Neural cell (in vitro differentiated cells): ENCODE measurements around the gene BABAM2. TPM values are rescaled to one million over a fixed set of nuclear protein-coding genes. Genes with fewer than 3 reads are reported as not detected.

Source experiments
- H2AFZ ChIP-seq: fragments of 200-600, 300-800 bp; sonication (generic), shearing (Covaris generic); 2 replicates; pipeline ENCODE4 v1.6.0; 2014; ENCODE audit warnings: low read depth, mild to moderate bottlenecking, antibody characterized with exemption, low read length, moderate library complexity
- H3F3A ChIP-seq: fragments of 200-600 bp; shearing (Covaris generic); 2 replicates; pipeline ENCODE4 v1.6.1; 2016; ENCODE audit warnings: mild to moderate bottlenecking, moderate library complexity, mixed read lengths, antibody characterized with exemption, low read length; ENCODE audit not compliant: insufficient read depth, poor library complexity, severe bottlenecking
- H3K27ac ChIP-seq: fragments of 200-600, 300-800 bp; sonication (generic), shearing (Covaris generic); 2 replicates; pipeline ENCODE4 v1.5.1; 2014; ENCODE audit warnings: mild to moderate bottlenecking, low read length, moderate library complexity
- H3K27me3 ChIP-seq: fragments of 300-800, 200-600 bp; sonication (generic), shearing (Covaris generic); 2 replicates; pipeline ENCODE4 v1.6.0; 2014; ENCODE audit warnings: mild to moderate bottlenecking, low read depth, low read length, moderate library complexity; ENCODE audit not compliant: insufficient read depth
- H3K36me3 ChIP-seq: fragments of 300-800, 200-600 bp; sonication (generic), shearing (Covaris generic); 2 replicates; pipeline ENCODE4 v1.5.1; 2014; ENCODE audit warnings: mild to moderate bottlenecking, antibody characterized with exemption, low read length, moderate library complexity; ENCODE audit not compliant: insufficient read depth
- H3K4me2 ChIP-seq: fragments of 300-800, 200-600 bp; sonication (generic), shearing (Covaris generic); 2 replicates; pipeline ENCODE4 v1.6.0; 2014; ENCODE audit warnings: mild to moderate bottlenecking, low read length
- H3K4me3 ChIP-seq: fragments of 300-800, 200-600 bp; sonication (generic), shearing (Covaris generic); 2 replicates; pipeline ENCODE4 v1.5.1; 2014; ENCODE audit warnings: mild to moderate bottlenecking, low read length, moderate library complexity
- H3K79me2 ChIP-seq: fragments of 200-600 bp; shearing (Covaris generic); replicated peaks from 2 replicates; pipeline ENCODE4 v1.6.0; 2014; ENCODE audit warnings: mild to moderate bottlenecking, low read length, moderate library complexity; ENCODE audit not compliant: insufficient read depth
- H3K9ac ChIP-seq: fragments of 300-800, 200-600 bp; sonication (generic), shearing (Covaris generic); 2 replicates; pipeline ENCODE4 v1.6.1; 2016; ENCODE audit warnings: mild to moderate bottlenecking, low read length, mixed read lengths
- H3K9me2 ChIP-seq: fragments of 200-600 bp; shearing (Covaris generic); 2 replicates; pipeline ENCODE4 v1.6.1; 2016; ENCODE audit warnings: mild to moderate bottlenecking, low read length, mixed read lengths; ENCODE audit not compliant: insufficient read depth
- H3K9me3 ChIP-seq: fragments of 200-600, 300-800 bp; sonication (generic), shearing (Covaris generic); 2 replicates; pipeline ENCODE4 v1.6.1; 2016; ENCODE audit warnings: mild to moderate bottlenecking, mixed run types, low read length, moderate library complexity, mixed read lengths
- H4K20me1 ChIP-seq: fragments of 200-600 bp; shearing (Covaris generic); 2 replicates; pipeline ENCODE4 v1.6.1; 2016; ENCODE audit warnings: mild to moderate bottlenecking, mixed run types; ENCODE audit not compliant: insufficient read depth
- EP300 ChIP-seq: fragments of 450-650 bp; conservative IDR thresholded peaks from 2 replicates; pipeline ENCODE4 v1.6.1; 2014; ENCODE audit warnings: antibody characterized with exemption, mild to moderate bottlenecking, moderate library complexity; ENCODE audit not compliant: poor library complexity, severe bottlenecking
- EZH2 ChIP-seq: fragments of 200-600, 300-800 bp; shearing (Covaris generic), sonication (generic); IDR thresholded peaks from 2 replicates; pipeline ENCODE4 v1.6.1; 2014; ENCODE audit warnings: antibody characterized with exemption, low read length, borderline replicate concordance, mild to moderate bottlenecking; ENCODE audit not compliant: insufficient read depth, poor library complexity, severe bottlenecking
- MXI1 ChIP-seq: fragments of 450-650 bp; conservative IDR thresholded peaks from 2 replicates; pipeline ENCODE4 v1.6.1; 2014; ENCODE audit warnings: antibody characterized with exemption, mild to moderate bottlenecking; ENCODE audit not compliant: poor library complexity, severe bottlenecking
- POLR2AphosphoS5 ChIP-seq: IDR thresholded peaks from 2 replicates; pipeline ENCODE4 v1.6.1; 2012
- RAD21 ChIP-seq: fragments of 450-650 bp; conservative IDR thresholded peaks from 2 replicates; pipeline ENCODE4 v1.6.1; 2014; ENCODE audit warnings: antibody characterized with exemption, mild to moderate bottlenecking, moderate library complexity
- SMC3 ChIP-seq: fragments of 450-650 bp; conservative IDR thresholded peaks from 2 replicates; pipeline ENCODE4 v1.6.1; 2014; ENCODE audit warnings: antibody characterized with exemption, mild to moderate bottlenecking, moderate library complexity; ENCODE audit not compliant: poor library complexity
- TAF1 ChIP-seq: IDR thresholded peaks from 2 replicates; pipeline ENCODE4 v1.6.1; 2012; ENCODE audit warnings: low read depth
- polyA plus RNA-seq: library from polyadenylated mRNA; depleted of rRNA; stranded (reverse); fragments of >200 nt; gene quantifications from 2 replicates; pipeline ENCODE4 v1.2.3, GENCODE V29; 2014
- TF ChIP-seq, protein P1 (sequence below): IDR thresholded peaks from 2 replicates; pipeline ENCODE4 v1.6.1; 2012; ENCODE audit warnings: borderline replicate concordance
- TF ChIP-seq, protein P2 (sequence below): fragments of 450-650 bp; IDR thresholded peaks from 2 replicates; pipeline ENCODE4 v1.5.1; 2014; ENCODE audit warnings: antibody characterized with exemption, mild to moderate bottlenecking, moderate library complexity; ENCODE audit not compliant: poor library complexity, severe bottlenecking

Gene BABAM2
- polyA plus RNA-seq, 1 donor from 2014 or later = 15.3 TPM

DNA sequence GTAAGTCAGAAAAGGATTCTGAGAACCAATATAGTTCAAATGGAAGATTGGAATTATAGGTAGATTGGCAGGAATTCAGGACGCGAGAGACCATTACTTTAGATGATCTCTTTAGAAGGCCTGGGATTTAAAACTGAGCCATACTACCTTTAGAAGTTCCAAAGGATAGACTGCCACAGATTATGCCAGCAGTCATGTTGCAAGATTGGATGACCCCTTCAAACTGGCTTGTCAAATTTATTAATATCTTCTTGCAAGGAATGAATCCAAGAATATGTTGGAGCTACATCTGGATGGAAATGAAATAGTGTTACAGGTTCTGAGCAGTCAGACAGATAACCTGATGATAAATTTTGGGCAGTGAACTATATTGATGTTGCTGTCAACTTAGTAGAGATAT is 22.0 kb downstream of the BABAM2 start:
- Histone ChIP-seq H3K27ac (no peak overlapping the region), H3F3A (no peaks in the 10 kb centered on the region), H3K79me2 (no peaks in the 10 kb centered on the region), H3K27me3 (no peaks in the 10 kb centered on the region), H3K4me3 (no peak overlapping the region), H3K4me2 (no peak overlapping the region), H3K36me3 (no peaks in the 10 kb centered on the region), H3K9ac (no peak overlapping the region), H4K20me1 (no peaks in the 10 kb centered on the region), H3K9me2 (no peaks in the 10 kb centered on the region), H2AFZ (no peak overlapping the region), H3K9me3 (no peaks in the 10 kb centered on the region)
- TF ChIP-seq RAD21 = no peak
- TF ChIP-seq POLR2AphosphoS5 = no peak
- TF ChIP-seq, protein P1, sequence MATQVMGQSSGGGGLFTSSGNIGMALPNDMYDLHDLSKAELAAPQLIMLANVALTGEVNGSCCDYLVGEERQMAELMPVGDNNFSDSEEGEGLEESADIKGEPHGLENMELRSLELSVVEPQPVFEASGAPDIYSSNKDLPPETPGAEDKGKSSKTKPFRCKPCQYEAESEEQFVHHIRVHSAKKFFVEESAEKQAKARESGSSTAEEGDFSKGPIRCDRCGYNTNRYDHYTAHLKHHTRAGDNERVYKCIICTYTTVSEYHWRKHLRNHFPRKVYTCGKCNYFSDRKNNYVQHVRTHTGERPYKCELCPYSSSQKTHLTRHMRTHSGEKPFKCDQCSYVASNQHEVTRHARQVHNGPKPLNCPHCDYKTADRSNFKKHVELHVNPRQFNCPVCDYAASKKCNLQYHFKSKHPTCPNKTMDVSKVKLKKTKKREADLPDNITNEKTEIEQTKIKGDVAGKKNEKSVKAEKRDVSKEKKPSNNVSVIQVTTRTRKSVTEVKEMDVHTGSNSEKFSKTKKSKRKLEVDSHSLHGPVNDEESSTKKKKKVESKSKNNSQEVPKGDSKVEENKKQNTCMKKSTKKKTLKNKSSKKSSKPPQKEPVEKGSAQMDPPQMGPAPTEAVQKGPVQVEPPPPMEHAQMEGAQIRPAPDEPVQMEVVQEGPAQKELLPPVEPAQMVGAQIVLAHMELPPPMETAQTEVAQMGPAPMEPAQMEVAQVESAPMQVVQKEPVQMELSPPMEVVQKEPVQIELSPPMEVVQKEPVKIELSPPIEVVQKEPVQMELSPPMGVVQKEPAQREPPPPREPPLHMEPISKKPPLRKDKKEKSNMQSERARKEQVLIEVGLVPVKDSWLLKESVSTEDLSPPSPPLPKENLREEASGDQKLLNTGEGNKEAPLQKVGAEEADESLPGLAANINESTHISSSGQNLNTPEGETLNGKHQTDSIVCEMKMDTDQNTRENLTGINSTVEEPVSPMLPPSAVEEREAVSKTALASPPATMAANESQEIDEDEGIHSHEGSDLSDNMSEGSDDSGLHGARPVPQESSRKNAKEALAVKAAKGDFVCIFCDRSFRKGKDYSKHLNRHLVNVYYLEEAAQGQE = no peak

DNA sequence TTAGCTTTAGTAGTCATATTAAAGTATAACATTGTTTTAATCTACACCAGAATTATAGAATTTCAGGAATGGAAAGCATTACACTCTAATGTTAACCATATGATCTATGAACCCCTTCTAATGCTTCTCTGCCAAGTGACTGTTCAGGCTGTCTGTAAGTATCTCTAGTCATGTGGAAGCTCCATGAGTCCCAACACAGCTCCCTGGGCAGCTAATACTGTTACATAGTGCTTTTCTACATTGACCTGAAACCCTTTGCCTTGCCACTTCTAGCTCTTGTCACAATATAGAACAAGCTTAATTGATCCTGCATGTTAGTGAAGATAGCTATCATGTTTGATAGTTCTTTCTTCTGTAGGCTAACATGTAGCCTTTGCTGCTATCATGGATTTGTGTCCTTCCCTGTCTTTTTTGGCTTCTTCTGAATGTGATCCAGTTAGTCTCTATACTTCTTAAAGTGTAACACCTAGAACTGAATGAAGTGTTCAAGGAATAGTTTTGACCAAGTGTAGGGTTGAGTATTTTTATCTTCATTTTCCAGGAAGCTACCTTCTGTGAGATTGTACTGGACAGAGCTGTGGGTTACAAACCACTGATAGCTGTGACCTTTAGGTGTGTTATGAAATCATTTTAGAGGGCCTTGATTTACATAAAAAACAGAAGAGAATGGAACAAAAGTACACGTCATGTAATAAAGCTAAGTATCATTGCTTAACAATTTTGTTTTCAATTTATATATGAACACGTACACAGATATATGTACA is 23.7 kb downstream of the BABAM2 start:
- no peak overlapping the region for H2AFZ ChIP-seq
- no peak overlapping the region for H3K4me3 ChIP-seq
- no peaks in the 10 kb centered on the region for H3K9me2 ChIP-seq
- no peak overlapping the region for H3K9ac ChIP-seq
- no peaks in the 10 kb centered on the region for H3K36me3 ChIP-seq
- no peak overlapping the region for H3K27ac ChIP-seq
- no peaks in the 10 kb centered on the region for H3K79me2 ChIP-seq
- no peak for TF ChIP-seq POLR2AphosphoS5
- TF ChIP-seq EZH2 = no peak
- TF ChIP-seq RAD21 = no peak
- no peak for TF ChIP-seq SMC3
- TF ChIP-seq, protein P2, sequence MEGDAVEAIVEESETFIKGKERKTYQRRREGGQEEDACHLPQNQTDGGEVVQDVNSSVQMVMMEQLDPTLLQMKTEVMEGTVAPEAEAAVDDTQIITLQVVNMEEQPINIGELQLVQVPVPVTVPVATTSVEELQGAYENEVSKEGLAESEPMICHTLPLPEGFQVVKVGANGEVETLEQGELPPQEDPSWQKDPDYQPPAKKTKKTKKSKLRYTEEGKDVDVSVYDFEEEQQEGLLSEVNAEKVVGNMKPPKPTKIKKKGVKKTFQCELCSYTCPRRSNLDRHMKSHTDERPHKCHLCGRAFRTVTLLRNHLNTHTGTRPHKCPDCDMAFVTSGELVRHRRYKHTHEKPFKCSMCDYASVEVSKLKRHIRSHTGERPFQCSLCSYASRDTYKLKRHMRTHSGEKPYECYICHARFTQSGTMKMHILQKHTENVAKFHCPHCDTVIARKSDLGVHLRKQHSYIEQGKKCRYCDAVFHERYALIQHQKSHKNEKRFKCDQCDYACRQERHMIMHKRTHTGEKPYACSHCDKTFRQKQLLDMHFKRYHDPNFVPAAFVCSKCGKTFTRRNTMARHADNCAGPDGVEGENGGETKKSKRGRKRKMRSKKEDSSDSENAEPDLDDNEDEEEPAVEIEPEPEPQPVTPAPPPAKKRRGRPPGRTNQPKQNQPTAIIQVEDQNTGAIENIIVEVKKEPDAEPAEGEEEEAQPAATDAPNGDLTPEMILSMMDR = no peak
- no peak for TF ChIP-seq MXI1
- no peak for TF ChIP-seq TAF1
- TF ChIP-seq EP300 = no peak
- TF ChIP-seq, protein P1 = no peak
- H3K27me3 ChIP-seq = no peaks in the 10 kb centered on the region
- no peaks in the 10 kb centered on the region for H4K20me1 ChIP-seq
- H3F3A ChIP-seq = no peaks in the 10 kb centered on the region
- H3K4me2 ChIP-seq = no peak overlapping the region
- H3K9me3 ChIP-seq = no peaks in the 10 kb centered on the region
